SIG-M5 treated with dmso at 0.1 percent for 504 hours (cell line): ENCODE data around the gene RAC2.
A peak's percentile ranks its signal among the peaks of the same experiment; 100 is the strongest.
"Not testable (repeated sequence)": the region's sequence is repeated elsewhere in the genome, so short reads cannot be mapped to it uniquely, and the experiment has no call there.

Source experiments
- DNase-seq: peaks from one replicate; lab custom pipeline; 2025; ENCODE audit not compliant: unreplicated experiment; lab: John Stamatoyannopoulos, UW

Gene RAC2

DNA sequence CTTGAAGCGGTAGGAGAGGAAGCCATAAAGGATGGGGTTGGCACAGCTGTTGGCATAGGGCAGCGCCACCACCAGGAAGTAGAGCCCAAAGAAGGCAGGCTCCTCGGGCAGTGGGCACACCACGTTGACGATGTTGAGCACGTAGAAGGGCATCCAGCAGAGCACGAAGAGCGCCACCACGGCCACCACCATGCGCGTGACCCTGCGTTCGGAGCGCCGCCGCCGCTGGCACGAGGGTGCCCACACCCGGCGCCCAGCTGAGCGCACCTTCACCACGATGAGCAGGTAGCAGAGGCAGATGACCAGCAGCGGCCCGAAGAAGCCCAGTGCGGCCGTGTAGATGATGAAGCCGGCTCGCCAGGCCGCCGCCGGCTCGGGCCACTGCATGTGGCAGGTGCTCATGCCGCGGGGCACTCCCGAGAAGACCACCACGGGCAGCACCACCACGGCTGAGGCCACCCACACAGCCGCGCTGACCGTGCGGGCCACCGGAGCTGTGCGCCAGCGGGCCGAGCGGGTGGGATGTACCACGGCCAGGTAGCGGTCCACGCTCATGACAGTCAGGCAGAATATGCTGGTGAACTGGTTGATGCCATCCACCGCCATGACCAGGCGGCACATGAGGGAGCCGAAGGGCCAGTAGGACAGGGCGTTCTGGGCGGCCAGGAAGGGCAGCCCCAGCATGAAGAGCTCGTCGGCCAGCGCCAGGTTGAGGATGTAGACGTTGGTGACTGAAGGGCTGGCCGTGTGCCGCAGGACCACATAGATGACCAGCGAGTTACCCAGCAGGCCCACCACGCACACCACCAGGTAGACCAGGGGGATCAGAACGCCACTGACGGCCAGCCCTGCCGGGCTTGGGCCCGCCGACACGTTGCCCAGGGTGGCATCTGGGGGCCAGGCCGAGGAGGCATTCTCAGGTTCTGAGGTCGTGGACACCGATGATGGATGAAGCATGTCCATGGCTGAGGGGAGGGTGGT lies 36.9 kb downstream of the RAC2 start:
- no peak for DNase-seq

DNA sequence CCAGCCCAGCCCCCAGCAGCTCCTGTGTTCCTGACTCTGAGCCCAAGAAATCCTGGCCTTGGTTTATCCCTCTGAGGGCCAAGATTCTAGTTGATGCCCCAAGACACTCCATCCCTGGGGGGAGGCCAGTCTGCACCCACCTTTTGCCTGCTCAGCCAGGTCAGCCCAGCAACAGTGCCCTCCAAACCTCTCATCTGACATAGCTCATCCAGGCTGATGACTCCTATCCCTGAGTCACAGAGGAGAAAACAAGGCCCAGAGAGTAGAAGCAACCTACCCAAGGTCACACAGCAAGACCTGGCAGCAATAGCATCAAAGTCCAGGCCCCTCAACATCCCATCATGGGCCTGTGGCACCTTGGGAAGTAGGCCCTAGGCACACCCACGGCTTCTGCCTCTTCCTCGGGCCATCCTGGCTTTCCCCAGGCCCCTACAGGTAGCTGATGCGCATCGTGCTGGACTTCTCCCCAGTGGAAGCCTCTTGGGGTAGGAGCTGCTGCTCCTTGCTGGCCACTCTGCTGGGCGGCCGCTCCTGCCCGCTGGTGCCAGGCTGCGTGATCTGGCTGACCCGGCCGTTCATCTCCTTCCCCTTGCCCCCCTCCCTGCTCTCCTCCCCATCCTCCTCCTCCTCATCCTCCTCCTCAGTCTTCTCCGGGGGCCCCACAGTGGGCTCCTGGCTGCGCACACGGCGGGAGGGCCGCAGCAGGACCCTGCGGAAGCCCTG lies 37.8 kb downstream of the RAC2 start:
- no peak for DNase-seq

DNA sequence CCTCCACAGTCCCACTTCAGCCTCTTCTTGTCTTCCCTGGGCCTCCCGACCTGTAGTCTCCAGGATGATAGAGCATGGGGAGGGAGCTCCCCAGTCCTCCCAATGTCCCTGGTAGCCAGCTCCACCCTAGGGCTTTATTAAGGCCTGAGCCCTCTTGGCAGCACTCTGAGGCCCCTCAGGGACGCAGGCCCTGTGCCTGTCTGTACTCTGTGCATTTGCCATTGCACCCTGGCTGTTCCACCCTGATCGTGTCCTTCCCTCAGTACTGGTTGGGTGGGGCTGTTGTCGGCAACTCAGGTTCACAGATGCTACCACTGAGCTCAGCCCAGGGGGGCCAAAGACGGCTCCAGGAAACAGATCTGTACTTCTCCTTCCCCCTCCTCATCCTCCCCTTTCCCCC lies 39.0 kb downstream of the RAC2 start:
- DNase-seq = no peak

DNA sequence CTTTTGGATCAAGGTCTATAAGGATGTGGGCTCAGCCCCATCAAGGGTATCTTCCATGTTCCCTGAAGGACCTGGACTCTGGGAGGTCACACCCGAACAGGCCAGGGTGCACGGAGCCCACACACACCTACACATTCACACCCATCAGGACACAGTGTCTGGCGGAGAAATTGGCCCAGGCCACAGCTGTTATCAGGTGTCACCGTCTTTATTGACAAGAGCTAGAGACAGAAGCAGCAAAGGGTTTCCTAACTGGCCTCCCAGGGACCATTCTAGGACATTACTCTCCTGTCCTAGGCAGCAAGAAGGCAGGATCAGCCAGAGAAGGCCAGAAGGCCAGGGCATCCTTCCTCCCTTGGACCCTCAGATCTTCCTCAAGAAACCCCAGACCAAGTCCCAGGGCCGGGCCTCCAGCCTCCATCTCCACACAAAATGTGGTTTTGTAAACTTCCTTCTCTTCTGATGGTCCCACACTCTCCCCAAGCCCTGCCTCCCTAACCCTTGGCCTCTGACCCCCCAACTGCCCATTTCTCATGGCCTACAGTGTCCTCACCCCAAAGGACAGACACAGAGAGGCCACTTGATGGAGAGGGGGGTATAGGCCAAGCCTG lies 39.9 kb downstream of the RAC2 start:
- DNase-seq = no peak

DNA sequence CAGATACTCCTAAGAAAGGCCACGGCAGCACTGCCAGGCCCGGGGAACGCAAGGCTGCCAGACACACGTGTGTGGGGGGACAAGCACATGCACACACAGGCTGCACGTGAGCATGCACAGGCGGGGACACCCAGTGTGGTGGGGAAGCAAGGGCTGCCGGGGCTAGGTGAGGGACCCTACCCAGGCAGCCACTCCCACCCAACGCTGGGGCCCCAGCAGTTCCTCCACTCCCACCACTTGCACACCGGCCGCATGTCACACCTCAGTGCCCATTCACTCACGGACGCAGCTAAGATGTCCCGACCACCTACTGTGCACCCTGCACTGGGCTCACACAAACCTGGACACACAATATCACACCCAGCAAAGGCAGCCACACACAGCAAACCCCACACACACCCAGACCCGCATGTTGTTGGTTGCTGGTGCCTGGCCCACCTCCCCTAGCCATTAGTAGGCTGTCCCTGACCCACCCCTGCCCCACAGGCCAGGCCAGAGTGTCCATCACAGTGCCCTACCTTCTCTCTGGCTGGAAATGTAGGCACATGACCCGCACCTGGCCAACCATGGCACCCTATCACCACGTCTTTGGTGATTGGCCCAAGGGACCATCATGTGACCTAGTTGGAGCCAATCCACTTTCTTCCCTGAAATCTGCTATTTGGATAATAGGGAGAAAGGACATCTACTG lies 40.6 kb downstream of the RAC2 start:
- DNase-seq = no peak

DNA sequence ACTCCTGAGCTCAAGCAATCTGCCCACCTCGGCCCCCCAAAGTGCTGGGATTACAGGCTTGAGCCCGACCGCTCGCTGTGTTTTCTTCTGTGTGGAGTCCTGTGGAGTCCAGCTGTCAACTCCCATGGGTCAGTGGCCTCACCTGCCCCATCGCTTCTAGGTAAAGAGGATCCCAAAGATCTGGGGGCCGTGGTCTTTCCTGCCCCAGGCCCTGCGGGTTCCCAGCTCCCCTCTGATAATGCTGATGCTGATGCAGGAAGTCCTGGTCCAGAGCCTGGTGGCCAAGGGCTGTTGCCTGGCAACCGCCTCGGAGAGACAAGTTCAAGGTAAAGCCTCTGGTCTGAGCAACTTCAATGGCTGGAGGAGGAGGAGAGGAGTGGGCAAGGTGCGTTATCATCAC lies 41.4 kb downstream of the RAC2 start:
- no peak for DNase-seq

DNA sequence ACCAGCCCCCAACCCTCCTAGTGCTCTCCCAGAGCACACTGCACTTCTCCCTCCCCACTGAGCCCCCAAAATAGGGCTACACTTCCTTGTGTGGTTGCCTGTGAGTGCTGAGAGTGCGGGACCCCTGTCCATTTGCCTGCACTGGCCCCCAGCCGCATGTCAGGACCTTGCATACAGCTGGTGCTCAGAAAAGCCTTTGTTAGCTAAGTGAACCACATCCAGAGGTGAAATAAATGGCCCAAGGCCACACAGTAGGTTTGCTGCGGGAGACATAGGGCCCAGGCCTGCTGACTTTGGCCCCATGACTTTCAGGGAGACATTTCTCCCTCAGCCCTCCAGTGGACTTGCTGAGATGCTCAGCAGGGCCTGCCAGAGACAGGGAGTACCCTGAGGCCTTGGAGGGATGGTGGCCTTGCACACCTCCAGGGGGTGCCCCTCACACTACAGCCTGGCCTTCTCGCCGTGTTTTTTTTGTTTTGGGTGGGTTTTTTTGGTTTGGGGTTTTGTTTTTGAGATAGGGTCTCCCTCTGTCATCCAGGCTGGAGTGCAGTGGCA lies 42.0 kb downstream of the RAC2 start:
- DNase-seq = no peak

DNA sequence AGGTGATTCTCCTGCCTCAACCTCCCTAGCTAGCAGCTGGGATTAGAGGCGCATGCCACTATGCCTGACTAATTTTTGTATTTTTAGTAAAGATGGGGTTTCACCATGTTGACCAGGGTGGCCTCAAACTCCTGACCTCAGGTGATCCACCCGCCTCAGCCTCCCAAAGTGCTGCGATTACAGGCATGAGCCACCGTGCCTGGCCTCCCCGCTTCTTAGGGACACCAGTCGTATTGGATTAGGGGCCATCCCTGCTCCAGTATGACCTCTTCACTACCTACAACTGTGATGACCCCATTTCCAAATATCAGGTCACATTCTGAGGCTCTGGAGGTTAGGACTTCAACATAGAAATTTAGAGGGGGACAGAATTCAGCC lies 42.6 kb downstream of the RAC2 start:
- not testable (repeated sequence) for DNase-seq

DNA sequence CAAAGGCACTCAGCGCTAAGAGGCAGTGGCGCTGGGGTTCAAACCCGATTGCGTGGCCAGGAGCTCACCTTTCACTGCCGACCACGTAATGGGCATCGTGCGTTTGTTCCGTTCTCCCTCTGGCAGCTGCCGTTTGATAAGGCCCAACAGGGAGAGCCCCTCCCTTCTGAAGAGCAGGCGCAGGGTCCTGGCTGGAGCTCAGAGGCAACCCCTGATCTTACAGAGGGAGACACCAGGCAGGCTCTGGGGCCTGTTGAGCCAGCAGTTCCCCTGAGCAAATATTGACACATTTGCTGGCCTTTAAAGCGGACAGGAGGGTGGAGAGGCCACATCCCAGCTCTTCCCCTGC lies 44.3 kb downstream of the RAC2 start:
- DNase-seq = no peak

DNA sequence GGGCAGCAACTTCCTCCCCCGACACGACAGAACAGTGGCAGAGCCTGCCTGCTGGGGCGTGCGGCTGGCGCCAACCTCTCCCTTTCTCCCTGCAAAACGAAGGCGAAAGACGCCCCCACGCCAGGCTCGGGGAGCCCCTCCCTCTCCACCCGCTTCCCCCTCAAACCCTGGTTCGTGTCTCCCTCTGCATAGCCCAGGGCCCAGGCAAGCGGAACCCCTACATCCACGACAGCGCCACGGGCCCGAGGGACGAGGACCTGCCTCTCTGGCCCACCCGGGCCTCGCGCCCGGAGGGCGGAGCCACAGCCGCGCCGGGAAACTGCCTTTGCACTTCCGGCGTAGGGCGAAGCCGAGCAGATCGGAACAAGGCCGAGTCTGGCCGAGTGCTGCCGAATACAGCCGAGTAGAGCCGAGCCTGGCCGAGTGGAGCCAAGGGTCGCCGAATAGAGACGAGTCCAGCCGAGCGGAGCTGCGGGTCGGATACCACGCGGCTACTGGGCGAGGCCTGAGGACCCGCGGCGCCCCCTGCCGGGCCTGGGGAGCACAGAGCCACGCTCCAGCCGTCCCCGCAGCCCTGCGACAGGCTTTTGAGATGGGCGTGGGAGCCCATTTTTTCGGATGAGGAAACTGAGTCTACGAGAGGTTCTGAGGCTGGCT lies 44.8 kb downstream of the RAC2 start:
- DNase-seq = peak; percentile 93

DNA sequence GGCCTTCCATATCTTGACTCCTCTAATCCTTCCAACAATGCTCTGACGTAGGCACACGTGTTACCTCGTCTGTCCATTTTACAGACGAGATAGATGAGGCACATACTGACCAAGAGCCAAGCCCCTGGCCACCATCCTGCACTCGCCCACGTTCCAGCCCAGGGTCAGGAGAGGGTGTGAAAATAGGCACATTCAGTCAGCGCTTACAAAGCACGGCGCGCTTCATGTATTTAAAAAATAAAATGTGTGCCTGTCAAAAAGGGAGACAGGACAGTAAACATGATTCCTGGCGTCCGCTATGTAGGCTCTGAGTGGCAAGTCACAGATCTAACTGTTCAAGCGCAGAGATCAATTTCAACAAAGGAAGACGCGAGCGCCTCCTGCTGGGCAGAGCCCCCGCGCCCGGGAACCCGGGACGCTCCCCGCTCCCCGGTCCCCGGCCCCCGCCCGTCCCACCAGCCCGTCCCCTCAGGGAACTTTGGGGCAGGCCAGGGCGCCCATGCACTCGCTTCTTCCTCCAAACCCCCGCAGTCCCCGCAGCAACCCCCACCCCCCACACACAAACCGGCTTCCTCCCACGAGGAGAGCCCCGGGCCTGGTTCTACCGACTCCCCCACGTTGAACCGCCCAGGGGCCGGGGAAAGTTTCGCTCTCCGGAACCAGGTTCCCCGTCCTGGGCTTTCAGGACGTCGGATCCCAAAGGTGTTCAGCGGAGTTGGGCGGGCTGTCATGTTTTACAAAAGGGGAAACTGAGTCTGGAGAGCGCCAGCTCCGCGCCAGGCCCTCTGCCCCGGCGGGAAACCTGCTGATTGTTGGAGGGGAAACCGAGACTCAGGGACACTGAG lies 45.6 kb downstream of the RAC2 start:
- peak; percentile 73 for DNase-seq

DNA sequence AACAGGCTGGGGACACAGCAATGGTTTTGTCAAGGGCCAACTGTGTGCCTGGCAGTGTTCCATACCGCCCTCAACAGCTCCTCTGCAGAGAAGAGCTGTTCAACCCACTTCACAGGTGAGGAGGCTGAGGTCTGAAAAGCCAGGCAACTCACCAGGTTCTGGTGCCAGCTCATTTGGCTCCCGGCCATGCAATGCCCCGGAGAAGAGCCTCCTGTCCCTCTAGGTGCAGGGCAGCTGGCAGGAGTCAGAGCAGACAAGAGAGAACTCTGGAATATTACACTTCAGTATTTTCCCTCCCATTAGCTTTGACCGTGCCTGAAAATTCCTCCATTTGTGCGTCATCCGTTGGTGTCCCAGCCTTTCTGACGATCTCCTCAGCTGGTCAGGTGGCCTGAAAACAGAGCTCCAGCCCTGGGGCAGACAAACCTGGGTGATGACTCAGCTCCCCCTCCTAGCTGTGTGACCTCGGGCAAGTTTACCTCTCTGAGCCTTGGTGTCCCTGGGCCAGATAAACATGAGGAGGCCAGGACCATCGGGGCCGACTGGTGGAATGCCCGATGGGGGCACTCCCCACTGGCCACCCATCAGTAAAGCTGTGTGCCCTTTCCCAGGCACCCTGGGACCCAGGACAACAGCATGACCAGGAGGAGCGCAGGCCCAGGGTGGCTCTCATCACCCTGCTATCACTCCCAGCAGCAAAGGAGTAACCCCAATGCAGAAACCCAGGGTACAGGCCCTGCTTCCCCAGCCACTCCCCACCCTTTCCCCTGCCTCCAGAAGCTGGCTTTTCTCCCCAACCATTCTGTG lies 46.4 kb downstream of the RAC2 start:
- peak; percentile 36 for DNase-seq

DNA sequence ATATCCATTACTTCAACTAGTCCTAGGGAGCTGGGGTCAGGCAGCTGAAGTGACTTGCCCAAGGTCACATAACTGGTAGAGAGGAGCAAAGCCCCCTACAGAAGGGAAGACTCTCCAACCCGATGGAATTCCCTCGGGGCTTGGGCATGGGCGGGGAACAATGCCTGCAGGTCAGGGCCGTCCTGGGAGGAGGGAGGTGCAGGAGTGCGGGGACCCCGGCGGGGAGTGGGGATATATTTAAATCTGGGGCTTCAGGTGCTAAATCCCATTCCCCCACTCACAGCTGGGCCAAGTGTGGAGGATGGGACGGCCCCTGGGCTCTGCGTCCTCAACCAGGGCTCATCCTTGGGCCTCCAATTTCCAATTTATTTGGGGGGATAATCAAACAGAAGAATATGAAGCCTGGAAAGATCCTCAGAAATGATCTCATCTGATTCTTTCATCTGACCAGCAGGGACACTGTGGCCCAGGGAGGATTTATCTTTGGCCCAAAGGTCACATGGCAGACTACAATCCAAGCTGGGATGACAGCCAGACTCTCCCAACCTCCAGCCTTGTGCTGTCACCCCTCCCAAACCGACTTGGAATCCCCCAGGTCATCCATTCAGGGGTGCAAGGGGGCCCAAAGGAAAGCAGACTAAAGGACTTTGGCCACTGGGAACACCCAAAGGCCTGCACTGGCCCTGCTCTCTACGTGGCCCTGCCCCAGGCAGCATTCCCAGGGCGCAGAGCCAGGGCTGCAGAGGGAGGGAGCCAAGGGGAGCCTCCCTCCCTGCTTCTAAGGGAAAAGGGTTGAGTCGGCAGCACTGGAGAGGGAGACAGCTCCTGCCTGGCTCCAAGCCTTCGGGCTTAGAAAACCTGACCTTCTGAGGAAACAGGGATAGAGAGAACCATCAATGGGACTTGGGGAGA lies 47.3 kb downstream of the RAC2 start:
- no peak for DNase-seq

DNA sequence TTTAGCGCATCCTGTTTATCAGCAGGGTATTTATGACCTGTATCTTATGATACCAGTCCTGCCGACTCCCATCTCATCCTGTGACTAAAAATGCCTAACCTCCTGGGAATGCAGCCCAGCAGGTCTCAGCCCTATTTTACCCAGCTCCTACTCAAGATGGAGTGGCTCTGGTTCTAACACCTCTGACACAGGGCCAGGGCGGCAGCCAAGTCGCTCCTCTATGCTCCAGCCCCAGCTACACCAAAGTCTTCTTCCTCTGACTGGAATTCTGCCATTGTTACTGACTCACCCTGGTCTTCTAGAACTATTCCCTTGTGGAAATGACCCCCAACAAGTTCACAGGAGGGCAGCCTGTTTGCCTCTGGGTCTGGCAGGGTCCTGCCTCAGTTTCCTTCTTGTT lies 48.1 kb downstream of the RAC2 start:
- DNase-seq = no peak

DNA sequence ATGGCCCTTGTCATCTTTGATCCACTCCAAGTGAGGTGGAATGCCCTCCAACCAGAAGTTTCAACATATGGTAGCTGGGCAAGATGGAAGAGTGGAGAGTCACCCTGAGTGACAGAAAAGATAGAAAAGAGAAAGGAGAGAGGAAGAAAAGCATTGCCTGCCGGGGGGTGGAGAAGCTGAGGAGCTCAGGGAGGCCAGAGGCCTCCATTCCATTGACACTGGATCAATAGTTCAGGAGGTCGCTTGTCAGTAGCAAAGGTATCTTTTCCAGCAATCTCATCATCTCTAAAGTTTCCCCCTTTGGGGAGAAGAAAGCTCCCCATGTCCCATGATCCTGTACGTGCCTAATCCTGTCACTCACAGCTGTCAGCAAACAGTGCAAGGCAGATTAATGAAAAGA lies 49.3 kb downstream of the RAC2 start:
- DNase-seq = no peak

DNA sequence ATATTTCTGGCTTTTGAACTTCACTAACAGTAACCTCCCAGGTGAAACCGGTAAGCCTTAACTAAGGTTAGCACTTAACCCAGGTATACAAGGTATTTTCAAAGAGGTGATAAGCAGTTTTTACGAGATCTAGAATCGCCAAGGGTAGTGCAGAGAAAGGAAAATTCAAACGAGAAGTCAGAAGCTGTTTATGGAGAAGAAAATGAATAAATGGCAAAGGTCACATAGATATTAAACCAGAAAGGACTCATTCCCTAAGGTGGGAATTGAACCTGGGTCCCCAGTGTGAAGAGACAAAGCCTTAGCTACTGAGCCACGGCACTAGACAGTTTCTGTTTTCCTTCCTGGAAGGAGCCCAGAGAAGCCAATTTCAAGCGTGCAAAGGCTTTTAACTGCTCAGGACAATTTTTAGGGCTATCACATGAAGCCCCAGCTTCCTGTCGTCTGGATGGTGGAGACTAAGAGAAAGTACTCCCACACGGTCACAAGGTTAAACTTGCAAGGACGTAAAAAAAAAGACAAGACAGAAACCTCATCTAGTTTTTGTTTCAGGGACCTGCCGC lies 50.4 kb downstream of the RAC2 start:
- no peak for DNase-seq

DNA sequence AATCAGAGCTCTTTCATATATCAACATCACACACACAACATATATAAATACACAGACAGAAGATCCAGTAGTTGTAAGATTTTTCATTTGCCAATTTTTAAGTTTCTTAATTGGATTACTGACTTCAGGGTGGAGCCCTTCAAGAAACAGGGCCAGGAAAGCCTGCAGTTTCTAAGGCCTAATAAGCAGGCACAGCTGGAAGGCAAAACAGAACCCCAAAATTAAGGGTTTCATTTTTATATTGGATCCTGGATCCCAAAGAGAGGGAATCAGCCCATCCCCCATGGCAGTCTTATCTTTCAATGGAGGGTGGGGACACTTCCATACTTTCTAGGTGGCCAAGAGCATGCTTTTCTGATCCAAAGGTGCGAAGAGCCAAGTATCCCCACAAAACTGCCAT lies 51.3 kb downstream of the RAC2 start:
- DNase-seq = no peak

DNA sequence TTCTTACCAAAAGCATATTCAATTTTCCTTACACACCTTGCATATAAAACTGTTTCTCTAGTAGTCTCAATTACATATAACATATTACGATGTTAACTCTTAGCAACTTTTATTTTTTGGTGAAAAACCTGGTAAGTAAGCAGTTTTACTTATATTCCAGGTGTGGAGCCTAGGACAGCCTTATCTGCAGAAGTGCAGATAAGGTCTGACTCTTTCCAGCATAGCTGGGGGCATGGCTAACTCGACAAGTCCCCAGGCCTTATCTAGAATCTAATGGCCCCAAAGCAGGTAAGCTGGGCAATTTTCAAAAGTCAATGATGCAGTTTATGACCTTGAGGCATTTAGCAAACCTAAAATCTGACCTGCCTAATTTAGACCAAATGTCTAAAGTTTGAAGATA lies 51.9 kb downstream of the RAC2 start:
- no peak for DNase-seq
